Activated effector memory CD4-positive, alpha-beta T cell treated with Interleukin-2 at 50 U/mL for 16 hours (primary cell): Measurements from ENCODE around the gene CDK15.
"Not testable (repeated sequence)": the region's sequence is repeated elsewhere in the genome, so short reads cannot be mapped to it uniquely, and the experiment has no call there.

ENCODE experiments used
- DNase-seq: peaks from one replicate; pipeline ENCODE4 v3.0.0-alpha.2; 2020

CDK15 gene

DNA sequence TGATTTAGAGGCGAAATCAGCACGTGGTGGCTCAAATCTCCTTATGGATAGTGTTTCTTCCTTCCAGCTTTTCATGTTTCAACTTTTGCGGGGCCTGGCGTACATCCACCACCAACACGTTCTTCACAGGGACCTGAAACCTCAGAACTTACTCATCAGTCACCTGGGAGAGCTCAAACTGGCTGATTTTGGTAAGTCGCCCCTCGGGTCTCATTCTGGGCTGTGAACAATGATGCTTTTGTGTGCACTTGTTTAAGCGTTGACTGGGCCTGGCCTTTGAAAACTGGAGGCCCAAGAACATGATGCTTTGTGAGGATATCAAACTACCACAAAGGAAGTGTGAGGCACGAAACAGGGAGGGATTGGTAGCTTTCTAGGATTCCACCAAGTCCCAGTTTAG lies 27.4 kb downstream of the CDK15 start:
- no peak for DNase-seq

DNA sequence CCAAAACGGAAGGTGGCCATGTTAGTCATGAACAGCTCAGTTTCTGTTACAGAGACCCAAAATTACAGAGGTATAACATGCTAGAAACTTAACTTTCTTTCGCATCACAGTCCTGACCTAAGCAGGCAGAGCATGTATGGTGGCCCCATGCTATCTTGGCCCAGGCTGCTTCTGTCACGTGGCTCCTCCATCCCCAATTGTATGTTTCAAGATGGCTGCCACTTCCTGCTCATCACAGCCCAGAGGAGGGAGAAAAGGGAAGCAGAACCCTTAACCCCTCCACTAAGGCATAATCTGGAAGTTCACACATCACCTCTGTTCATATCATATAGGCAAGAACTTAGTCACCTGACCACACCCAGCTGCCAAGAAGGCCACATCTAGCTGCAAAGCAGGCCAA lies 28.7 kb downstream of the CDK15 start:
- DNase-seq = no peak

GRCh38 chr2:201837391-201837790 lies 31.1 kb downstream of the CDK15 start:
- DNase-seq = no peak

- no peak for DNase-seq
Measured at GRCh38 chr2:201837824-201838431, 31.6 kb downstream of the CDK15 start.

GRCh38 chr2:201839727-201840126 lies 33.4 kb downstream of the CDK15 start:
- no peak for DNase-seq

DNA sequence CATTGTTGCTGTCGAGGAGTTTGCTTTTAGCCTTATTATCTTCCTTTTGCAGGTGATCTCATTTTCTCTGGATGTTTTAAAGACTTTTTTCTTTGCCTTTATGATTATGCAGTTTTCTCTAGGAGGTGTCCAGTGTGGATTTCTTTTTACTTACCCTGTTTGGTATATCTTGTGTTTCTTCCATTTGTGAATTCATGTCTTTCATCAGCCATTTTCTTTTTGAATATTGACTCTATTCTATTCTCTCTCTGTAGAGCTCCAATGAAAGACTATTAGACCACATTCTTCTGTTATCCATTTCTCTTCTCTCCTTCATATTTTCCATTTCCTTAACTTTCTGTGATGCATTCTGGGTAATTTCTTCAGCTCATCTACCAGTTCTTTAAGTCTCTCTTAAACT lies 34.4 kb downstream of the CDK15 start:
- DNase-seq = no peak

- no peak for DNase-seq
Measured at GRCh38 chr2:201842131-201842860, 36.0 kb downstream of the CDK15 start.

DNA sequence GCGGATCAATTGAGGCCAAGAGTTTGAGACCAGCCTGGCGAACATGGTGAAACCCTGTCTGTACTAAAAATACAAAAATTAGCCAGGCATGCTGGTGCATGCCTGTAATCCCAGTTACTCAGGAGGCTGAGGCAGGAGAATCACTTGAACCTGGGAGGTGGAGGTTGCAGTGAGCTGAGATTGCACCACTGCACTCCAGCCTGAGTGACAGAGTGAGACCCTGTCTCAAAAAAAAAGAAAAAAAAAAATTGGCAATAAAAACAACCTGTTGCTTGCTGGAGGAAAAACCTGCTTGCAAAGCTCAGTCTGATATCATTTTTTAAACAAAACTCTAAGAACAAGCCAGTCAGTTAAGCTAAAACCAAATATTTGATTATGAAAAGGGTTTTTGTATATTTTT lies 38.6 kb downstream of the CDK15 start:
- DNase-seq = not testable (repeated sequence)

DNA sequence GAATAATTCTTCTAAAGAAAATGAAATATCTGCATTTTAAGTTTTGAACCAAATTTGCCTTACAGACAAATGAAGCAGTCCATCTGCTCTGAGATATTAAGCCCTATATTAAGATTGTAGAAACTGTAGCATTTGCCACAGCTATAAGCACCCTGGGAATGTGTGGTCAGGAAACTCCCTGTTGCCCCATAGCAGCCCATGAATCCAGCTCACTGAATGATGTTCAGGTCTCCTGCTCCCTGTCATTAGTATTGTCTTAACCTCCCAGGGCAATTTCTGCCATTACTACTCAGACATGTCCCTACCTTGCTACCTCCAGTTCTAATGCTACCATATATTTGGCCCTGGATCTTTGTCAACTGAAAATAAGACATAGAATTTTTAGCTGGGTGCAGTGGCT lies 41.1 kb downstream of the CDK15 start:
- no peak for DNase-seq

GRCh38 chr2:201852462-201852861 lies 46.1 kb downstream of the CDK15 start:
- no peak for DNase-seq

GRCh38 chr2:201852878-201853415 lies 46.6 kb downstream of the CDK15 start:
- no peak for DNase-seq

DNA sequence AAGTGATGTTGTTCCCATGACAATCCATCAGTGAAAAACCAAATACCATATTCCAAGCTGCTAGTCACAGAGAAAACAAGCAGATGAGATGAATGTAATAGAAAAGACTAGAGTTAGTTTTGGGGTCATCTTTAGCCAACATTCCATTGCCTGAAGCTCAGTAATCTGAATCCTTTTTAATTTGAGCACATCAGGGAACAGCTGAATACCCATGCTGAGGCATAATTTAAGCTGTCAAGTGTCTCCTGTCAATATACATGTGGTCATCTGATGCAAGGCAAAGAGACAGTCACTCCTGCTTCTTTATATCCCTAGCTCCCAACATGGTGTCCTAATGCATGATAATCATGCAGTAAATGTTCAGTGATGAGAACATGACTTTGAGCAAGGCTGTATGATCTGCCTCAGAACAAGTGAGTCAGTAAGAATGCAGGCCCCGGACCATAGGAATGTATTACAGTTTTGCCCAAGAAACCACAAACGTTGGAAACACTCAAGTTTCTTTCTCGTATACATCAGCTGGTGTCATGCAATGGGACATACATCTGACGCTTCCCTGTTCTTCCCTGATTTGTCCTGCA lies 48.0 kb downstream of the CDK15 start:
- DNase-seq = no peak

DNA sequence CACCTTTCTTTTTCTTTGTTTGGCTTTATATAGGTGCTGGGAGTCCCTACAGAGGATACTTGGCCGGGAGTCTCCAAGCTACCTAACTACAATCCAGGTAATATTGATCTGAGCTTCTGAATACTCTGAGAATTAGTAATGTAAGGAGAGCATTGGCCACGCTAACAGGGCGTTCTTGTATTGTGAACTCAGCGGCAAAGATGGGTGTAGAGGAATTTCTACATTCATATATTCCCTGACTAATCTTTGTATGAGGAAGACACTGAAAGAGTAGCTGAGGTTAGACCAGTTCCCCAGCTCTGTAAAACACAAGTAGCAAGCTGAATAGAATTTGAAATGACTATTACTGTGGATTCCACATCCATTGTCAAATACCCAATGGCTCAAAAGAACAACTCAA lies 48.5 kb downstream of the CDK15 start:
- no peak for DNase-seq

GRCh38 chr2:201855356-201855755 lies 49.0 kb downstream of the CDK15 start:
- DNase-seq = no peak

DNA sequence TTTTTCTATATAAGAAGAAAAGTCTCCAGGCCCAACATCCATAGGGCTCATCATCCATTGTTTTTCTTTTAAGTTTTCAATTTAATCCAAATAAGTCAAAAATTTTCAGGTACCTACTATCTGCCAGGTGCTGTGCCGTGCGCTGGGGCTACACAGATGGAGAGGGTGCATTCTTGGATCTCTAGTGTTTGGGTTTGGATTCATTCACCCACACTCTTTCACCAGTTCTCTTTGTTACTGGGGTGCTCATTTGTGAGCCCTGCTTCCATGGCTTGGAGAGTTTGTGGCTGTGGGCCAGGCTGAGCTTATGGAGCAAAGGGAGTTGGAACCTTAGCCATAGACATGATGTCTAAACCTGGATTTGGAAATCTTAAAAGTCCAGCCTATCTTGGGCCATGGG lies 51.0 kb downstream of the CDK15 start:
- DNase-seq = no peak

DNA sequence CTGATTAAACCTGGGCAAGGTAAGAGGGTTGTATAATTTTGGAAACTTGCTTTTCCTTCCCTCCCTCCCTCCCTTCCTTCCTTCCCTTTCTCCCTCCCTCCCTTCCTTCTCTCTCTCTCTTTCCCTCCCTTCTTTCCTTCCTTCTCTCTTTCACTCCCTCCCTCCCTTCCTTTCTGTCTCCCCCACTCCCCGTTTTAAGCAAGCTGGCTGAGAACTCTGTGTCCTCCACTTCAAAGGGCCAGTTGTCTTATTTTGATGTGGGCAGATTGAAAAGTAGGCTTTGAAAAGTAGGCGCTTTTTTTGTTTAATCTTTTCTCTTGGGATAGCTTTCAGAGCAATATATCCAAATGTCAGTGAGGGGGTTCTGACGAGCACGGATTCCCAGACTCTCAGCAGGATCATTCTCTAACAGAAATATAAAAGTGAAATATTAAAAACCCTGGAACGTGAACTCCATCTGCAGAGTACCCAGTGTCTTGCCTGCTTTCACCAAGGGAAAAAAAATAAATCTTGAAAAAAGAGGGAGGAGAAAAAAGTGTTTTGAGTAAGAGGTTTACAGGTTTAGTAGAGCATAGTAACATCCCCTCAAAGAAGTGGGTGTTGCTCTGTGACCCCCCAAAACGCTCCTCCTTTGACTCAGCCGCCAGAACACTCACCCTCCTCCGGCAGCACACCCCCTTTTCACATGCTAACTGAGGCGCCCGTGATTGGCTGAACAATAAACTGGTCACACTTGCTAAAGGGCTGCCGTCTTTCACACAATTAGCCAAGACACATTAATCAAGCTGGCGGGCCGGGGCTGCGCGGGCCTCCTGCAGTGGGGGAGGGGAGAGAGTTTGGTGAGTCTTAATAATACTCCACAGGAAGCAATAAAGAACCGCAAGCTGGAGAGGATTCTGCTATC lies 52.2 kb downstream of the CDK15 start:
- no peak for DNase-seq

DNA sequence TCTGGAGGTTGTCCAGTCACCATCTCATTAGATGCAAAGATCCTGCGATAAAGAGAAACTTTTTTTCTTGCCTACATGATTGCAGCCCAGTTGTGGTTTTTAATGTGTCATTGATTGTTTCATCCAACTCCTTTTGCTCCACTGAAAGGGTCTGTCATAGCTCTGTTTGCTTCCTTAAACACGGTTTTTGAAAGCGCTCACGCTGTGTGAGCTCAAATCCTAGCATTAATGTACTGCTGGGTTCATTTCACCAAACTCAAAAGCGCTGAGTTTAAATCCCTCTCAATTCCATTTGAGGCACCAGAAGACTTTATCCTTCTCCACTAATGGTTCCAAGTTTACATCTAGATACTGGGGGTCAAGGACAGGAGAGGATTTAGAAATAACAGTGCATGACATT lies 53.6 kb downstream of the CDK15 start:
- DNase-seq = no peak

DNA sequence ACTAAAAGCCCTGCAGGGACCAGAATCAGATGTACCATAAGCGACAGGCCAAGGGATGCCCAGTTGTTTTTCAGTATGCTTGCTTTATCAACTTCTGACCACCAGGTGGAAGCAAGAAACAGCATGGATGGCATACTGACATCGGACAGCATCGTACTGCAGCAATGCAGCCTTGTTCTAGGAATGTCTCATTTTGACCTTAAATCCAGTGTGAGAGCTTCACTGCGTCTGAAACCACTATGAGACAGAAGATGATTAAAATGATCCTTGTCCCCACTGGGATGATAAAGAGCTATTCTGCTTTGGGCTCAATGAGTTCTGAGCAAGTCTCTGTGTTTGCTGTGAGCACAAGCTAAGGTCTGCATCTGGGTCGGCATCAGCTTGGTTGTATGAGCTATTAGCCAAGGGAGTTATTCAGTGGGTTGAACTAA lies 54.3 kb downstream of the CDK15 start:
- DNase-seq = no peak

- no peak for DNase-seq
Measured at GRCh38 chr2:201862843-201863242, 56.5 kb downstream of the CDK15 start.

DNA sequence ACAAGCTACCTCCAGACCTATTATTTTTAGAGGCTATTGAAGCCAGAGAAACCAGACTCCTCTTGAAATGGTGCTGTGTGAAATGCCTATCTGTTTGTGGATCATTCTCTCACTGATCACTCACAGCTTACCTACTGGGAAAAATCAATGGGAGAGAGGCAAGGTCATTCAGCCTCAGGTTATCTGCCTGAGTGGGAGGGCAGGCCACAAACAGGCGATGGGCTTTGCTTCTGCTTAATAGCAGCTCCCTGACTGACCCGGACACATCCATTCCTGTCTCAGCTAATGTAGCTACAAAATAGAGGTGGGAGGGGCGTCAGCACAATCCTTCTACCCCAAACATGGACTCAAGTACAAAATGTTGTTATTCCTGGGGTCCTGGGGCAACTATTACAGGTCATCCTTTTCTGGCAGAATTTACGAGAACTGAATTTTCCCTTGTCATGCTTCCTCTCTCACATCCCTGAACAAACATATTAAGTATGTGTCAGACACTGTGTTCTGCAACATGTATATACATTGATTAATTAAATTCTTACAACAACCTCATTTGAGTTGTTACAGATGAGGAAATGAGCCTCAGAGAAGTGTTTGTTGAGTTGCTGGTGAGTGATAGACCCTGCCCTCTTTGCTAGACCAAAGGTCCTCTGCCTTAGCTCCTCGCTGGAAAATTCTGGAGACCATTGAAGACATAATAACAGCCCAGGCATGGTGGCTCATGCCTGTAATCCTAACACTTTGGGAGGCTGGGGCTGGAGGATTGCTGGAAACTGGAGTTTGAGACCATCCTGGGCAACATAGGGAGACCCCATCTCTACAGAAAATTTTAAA lies 60.5 kb downstream of the CDK15 start:
- no peak for DNase-seq

DNA sequence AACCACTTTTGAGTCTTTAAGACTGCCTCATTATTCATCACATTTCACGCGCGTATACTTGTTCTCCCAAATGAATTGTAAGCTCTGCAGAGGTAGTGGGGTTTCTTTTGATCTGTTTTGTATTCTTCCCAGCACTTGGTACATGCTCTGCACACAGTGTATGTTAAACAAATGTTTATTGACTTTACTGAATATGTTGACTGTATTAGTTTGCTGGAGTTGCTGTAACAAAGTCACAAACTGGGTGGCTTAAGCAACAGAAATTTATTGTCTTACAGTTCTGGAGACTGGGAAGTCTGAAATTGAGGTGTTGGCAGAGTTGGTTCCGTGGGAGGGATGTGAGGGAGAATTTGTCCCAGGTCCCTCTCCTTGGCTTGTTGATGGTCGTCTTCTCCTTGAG lies 65.1 kb downstream of the CDK15 start:
- no peak for DNase-seq

DNA sequence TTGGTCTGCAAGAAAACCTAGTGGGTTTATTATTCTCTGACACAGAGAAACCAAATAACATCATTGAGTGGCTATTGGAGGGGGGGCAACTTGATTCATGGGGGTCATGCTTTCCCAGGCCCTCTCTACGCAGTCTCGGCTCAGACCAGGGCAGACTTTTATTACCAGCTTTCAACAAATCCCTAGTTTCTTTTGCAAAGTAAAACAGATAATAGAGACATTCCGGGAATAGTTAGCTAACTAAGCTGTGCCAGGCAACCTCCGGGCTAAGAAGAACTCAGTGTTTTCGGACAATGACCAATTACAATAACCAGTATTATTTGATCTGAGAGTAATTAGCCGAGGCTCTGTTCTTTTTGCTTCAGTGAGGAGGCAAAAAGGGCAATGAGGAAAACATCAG lies 66.3 kb downstream of the CDK15 start:
- DNase-seq = no peak
